Stimulated activated CD4-positive, alpha-beta T cell treated with anti-CD3 and anti-CD28 coated beads, Interleukin-1b, Interleukin-23, amount 100 ng/mL, for 24 hours (primary cell): Measurements from ENCODE around the gene PNPLA7.
"Not testable (repeated sequence)": the region's sequence is repeated elsewhere in the genome, so short reads cannot be mapped to it uniquely, and the experiment has no call there.

ENCODE experiments used
- DNase-seq, 4 experiments: peaks; one replicate each; pipeline ENCODE4 v3.0.0-alpha.2; 2020; ENCODE audit warnings: low read depth in 4 of 4, low spot score in 1 of 4

Gene PNPLA7

DNA sequence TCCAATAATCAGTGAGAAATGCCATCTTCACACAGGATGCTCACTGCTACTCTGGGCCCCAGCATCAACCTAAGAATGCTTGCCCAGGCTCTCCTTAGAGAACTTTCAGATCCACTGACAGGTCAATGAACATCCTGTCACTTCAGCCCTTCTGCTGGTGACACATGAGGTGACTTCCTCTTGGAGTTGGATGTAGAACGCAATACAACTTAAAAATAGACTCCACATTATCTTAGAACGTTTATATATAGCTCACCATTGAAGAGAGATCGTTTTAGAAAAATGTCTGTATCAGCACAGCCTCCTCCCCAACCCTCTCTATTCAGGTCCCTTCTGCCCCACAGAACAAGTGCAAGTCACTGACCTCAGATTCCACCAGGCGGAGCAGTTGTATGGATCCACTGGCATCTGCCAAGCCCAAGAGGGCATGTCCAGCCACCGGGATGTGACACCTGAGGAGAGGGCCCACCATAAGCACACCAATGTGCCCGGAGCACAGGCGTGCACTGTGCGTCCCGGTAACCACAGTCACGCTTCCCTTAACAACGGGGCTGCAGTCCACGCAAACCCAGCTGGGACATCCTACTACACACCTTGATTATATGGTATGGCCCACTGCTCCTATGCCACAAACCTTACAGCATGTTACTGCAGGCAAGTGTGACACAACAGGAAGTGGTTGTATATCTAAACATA, 25.7 kb upstream of the PNPLA7 start:
- no peak for DNase-seq

DNA sequence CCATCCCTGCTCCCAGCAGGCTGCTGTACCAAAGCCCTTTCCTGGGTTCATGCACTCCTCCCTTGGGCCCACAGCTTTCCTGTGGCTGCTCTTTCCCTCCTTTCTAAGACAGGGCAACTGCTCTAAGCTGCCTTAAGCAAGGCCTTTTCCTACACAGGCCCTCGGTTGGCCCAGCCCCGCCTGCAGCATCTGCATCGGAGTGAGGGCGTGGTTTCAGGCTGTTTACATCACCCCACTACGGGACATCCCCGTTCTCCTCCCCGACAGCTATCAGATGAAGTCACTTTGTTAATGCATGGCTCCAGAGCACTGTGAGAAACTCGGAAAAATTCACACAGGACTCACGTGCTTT, 25.1 kb upstream of the PNPLA7 start:
- DNase-seq, result no peak

DNA sequence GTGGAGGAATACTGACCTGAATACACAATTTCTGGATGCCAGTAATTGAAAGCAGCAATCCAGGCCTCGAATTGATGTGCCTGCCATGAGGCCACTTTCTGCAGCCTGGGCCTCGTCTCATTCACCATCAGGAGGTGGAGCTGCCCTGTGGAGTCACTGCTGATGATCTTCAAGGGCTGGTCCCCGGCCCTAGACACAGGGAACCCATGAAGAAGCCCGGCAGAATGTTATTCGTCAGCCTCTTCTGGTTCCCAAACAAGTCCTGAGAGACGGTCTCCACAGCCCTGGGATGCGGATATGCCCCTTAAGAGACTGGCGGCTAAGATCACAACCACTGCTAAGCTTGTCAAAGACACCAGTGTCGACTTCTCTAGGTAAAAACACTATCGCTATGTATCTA, 24.0 kb upstream of the PNPLA7 start:
- no peak for DNase-seq

DNA sequence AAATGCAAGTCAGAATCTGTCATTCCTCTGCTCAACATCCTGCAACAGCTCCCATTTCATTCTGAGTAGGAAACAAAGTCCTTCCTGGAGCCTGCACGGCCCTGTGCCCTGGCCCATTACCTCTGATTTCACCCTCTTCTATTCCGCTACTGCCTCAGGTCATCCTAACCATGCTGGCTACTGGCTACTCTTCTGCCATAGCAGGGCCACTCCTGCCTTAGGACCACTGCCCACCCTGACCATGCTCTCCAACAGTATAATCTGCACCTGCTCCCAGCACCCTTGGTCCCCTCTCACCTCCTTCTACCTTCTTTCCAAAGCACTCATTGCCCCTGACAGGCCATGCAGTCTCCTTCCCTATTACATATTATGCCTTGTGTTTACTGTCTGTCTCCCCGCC, 20.4 kb upstream of the PNPLA7 start:
- DNase-seq, result no peak

DNA sequence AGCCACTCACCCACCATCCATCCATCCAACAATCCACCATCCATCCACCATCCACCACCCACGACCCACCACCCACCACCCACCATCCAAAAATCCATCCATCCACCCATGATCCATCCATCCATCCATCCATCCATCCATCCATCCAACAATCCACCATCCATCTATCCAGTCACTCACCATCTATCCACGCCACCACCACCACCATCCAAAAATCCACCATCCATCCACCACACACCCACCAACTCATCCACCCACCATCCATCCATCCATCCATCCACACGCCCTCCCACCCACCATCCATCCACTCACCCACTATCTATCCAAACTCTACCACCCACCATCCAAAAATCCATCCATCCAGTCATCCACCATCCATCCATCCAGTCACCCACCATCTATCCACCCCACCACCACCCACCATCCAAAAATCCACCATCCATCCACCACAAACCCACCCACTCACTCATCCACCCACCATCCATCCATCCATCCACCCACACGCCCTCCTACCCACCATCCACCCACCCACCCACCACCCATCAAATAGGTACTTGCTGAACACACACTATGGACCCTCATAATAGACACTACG, 19.5 kb upstream of the PNPLA7 start:
- DNase-seq, result no peak

DNA sequence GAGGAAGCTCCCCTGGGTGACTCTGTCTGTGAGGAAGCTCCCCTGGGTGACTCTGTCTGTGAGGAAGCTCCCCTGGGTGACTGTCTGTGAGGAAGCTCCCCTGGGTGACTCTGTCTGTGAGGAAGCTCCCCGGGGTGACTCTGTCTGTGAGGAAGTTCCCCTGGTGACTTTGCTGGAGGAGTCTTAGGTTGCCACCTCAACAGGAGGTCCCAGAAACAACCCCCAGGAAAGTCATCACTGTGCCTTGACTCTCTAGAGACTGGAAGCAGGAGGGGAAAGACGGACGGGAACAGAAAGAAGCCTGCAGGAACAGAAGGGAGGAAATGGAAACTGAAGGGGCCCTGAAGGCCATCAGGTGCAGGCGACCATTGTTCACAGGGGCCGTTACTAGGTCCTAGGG, 18.2 kb upstream of the PNPLA7 start:
- not testable (repeated sequence) for DNase-seq

DNA sequence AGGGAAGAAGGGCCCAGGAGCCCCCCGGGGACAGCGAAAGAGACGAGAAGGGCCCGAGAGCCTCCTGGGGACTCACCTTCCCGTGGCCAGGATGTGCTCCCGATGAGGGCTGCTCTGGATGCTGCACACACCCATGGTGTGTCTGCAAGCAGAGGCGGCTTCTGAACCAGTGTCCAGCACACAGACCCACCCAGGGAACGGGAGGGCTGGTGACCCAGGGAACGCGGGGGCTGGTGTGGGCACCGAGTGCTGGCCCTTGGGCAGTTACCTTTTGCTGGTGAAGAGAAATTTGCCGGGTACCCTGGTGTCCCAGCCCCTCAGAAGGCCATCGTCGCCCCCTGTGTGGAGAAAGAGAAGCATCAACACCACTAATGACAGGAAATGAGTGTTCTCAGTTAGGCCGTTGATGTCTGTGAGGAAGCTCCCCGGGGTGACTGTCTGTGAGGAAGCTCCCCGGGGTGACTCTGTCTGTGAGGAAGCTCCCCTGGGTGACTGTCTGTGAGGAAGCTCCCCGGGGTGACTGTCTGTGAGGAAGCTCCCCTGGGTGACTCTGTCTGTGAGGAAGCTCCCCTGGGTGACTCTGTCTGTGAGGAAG, 14.7 kb upstream of the PNPLA7 start:
- no peak for DNase-seq

DNA sequence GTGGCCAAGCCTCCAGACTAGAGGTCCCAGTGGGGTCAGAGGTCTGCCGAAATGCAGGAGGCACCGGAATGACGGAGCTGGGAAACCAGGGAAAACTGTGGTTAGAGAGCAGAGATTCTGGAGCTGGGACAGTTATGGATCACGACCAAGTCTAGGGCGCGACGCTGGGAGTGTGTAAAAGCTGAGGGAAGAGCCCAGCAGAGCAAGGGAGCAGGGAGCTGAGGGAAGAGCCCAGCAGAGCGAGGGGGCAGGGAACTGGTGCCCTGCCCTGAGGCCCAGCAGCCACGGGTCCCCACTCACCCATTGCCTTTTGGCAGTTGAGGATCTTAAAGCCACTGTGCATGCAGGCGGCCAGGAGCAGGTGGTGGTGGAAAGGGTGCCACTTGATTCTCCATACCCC, 13.9 kb upstream of the PNPLA7 start:
- DNase-seq, result no peak

DNA sequence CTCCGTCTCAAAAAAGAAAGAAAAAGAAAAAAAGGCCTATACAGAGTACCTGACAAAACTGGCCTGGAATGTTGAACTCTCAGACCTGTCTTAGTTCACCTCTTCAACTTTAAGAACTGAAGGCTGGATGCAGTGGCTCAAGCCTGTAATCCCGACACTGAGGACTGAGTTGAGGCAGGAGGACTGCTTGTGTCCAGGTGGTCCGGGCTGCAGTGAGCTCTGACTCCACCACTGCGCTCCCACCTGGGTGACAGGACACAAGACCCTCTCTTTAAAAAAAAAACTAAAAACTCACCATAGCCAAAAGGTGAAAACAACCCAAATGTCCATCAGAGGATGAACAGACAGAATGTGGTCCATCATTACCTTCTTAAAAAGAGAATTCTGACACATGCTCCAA, 7.9 kb upstream of the PNPLA7 start:
- no peak for DNase-seq

DNA sequence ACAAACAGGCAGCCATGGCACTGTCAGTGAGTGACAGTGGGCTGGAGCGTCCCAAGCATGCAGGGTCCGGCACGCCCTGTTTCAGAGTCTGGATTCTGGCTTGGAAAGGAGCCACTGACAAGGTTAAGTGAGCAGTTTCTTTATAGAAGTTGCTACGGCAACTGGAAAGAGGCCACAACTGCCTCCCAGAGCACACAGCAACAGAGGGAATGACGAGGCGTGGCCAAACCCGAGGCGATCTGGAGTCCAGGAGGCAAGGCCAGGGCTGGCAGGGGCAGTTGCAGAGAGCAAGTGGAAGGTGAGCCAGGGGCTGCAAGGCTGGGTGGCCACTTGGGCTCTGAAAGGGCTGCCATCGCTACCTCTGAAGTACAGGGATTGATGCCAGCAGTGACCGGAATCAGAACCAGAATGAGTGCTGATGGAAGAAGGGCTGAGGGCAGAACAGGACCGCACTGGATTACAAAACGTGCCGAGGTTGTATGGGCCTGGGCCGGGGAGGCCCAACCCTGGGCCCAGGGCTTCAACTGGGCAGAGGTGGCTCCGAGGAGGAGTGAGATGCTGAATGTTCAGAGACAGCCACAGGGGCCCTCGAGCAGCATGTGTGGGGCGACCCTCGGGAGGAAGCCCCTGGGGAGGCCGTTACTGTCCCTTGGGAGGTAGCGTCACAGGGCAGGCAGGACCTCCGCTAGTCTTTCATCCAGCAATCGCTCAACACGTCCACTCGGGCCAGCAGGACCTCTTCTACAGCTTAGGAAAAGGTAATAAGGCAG, 6.1 kb upstream of the PNPLA7 start:
- no peak for DNase-seq

DNA sequence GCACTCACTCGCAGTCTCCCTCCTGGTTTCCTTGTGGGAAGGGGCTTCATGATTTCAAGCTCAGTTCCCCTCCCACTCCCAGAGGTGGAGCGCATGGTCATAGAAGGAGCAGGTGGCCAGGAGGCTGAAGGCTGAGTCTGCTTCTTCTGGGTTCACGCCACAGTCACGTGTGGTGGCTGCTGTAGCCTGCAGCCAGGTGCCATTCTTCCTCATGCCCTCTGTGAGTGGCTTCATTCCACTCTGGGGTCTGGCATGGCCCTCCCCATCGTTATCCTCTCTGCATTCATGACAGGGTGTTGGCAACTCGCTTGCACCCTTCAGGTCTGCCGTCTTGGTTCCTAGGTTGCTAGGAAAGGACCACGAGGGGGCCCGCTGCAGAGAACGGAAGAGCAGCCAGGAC, 5.0 kb upstream of the PNPLA7 start:
- no peak for DNase-seq

DNA sequence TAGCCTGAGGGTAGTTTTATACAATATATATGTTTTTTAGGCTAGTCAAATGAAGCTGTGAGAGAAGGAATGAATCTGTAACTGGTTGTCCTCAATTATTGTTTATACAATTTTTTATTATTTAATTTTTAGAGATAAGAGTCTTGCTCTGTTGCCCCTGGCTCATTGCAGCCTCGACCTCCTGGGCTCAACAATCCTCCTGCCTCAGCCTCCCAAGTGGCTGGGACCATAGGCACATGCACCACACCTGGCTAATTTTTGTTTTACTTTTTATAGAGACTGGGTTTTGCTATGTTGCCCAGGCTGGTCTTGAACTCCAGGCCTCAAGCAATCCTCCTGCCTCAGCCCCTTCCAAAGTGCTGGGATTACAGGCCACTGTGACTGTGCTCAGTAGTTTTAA, 4.1 kb upstream of the PNPLA7 start:
- no peak for DNase-seq

DNA sequence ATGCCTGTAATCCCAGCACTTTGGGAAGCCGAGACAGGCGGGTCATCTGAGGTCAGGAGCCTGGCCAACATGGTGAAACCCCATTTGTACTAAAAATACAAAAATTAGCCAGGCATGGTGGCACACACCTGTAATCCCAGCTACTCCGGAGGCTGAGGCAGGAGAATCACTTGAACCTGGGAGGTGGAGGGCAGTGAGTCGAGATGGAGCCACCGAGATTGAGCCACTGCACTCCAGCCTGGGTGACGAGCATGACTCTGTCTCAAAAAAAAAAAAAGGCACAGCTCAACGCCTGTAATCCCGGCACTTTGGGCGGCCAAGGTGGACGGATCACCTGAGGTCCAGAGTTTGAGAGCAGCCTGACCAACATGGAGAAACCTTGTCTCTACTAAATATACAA, 3.5 kb upstream of the PNPLA7 start:
- DNase-seq, result not testable (repeated sequence)

DNA sequence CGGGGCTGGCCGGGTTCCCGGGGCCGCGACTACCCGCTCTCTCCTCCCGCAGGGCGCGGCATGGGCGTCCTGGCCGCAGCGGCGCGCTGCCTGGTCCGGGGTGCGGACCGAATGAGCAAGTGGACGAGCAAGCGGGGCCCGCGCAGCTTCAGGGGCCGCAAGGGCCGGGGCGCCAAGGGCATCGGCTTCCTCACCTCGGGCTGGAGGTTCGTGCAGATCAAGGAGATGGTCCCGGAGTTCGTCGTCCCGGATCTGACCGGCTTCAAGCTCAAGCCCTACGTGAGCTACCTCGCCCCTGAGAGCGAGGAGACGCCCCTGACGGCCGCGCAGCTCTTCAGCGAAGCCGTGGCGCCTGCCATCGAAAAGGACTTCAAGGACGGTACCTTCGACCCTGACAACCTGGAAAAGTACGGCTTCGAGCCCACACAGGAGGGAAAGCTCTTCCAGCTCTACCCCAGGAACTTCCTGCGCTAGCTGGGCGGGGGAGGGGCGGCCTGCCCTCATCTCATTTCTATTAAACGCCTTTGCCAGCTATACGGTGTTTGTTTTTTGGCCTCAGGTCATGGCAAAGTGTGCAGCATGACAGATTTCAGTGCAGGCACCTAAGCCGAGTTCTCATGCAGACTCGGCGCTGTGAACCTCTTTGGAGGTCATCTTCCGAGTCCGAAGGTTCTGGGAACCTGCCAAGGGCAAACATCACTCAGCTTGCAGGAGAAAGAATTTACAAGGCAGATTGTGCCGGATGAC, 2.0 kb upstream of the PNPLA7 start:
- DNase-seq, result no peak

DNA sequence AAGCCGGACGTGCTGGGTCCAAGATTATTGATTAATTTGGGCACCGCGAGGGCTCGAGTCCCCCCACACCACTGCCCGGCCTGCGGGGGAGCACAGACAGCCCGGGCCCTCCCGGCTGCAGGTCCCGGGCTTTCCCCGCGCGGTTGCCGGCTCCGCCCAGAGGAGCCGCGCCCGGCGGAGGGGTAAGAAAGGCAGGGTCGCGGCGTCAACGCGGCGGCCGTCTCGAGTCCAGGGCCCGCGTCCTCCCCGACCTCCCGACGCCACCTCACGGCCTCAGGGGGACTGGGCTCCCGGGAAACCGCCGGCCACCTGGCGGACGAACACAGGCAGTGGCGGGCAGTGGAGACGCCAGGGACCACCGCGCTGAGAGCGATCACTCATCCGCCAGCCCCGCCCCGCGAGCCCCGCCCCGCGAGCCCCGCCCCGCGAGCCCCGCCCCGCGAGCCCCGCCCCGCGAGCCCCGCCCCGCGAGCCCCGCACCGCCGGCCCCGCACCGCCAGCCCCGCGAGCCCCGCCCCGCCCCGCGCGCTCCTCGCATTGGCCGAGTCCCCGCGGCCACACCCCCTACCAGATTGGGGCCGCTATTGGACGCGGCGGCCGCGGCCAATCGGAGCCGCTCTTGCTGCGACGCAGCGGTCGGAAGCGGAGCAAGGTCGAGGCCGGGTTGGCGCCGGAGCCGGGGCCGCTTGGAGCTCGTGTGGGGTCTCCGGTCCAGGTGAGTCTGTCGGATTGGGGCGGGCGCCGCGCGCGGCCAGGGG, 1.2 kb upstream of the PNPLA7 start, which contains the start of gene MRPL41:
TSS of gene MRPL41 (plus strand) at position 616 of the 758 bp plus-strand sequence. CDS start 203 bp downstream, outside the sequence.
- DNase-seq, result peak; percentile 70 to 90 (median 82)

DNA sequence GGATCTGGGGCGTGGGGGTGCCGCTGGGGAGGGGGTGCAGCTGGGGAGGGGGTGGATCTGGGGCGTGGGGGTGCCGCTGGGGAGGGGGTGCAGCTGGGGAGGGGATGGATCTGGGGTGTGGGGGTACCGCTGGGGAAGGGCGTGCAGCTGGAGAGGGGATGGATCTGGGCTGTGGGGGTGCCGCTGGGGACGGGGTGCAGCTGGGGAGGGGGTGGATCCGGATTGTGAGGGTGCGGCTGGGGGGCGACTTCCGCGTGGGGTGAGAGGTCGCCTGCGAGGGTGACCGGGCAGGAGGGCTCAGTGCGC, 709 bp upstream of the PNPLA7 start:
- not testable (repeated sequence) for DNase-seq

DNA sequence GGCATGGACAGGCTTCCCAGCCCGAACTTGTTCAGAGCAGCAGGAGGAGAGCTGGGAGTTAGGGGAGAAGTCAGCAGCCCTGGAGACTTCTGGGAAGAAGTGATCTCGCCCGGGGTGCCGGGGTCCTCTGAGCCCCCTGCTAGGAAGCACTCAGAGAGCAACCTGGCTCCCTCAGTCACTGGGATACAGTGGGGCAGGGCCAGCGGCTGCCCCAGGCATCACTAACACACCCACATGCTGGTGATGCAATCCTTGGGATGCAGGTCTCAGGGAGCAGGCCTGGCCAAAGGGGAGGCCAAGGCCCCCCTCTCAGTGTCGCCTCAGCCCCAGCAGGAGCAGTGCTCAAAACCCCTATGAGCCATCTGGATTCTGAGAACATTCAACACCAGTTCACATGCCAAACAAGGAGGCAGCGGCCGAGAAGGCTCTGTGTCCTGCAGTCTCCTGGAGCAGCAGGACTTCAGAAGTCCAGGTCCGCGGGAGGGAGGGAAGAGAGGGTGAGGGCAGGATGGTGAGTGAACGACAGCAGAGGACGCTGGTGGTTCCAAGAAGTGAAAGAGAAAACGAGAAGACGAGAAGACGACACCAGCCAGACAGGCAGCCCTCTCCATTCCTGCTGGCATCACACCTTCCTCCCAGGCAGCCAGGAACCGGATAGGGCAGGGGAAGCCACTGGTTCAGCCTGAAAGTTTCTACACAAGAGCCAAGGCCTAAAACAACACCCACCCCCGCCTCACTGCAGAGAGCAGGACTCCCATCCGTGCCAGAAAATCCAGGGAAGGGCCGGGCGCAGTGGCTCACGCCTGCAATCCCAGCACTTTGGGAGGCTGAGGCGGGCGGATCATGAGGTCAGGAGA, 2.3 kb downstream of the PNPLA7 start:
- no peak for DNase-seq

DNA sequence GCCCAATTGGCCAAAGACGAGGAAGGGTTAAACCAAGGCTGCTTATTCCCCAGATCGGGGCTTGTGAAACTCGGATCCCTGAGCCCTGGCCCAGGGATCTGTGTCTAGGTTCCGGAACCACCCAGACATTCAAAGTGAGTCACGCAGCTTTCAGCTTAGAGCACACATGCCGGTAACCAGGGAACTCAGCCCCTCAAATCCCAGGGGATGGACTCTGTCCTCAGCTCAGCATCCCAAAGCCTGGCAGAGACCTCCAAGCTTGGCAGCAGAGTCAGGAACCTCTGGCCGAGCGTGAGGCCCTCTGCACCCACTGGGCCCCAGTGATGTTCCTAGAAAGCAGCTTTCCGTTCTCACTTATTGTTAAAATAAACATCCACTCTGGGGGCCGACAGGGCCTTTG, 5.1 kb downstream of the PNPLA7 start:
- no peak for DNase-seq

DNA sequence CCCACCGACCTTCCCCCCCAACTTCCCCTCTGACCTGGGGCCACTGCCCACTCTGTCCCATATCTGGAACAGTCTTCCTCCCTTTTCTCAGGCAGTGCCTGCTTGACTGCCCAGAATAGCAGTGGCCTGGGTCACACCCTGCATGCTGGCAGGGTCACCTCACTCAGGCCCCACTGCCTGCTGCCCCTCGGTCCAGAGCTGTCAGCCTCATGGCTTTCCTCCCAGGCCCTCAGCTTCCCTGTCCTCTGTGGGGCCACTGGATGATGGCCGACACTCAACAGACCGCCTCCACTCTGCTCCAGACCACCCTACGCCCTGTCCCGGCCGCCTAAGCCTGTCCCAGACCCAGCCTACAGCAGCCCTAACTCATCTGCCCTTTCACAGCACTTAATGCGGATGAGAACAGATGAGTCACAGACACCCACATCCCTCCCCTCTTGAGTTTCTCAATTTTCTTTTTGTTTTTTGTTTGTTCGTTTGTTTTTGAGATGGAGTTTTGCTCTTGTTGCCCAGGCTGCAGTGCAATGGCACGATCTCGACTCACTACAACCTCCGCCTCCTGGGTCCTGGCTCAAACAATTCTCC, 5.9 kb downstream of the PNPLA7 start:
- DNase-seq, result no peak
